SK-N-SH (cell line): Measurements from ENCODE around the gene MAMDC2. TPM values are rescaled to one million over a fixed set of nuclear protein-coding genes. Genes with fewer than 3 reads are reported as not detected.

Experiments used
- CTCF ChIA-PET: fragments of 300-600, 350-600 bp; formaldehyde crosslinking; extraction: SDS; loops from one replicate; lab custom pipeline; 2021; lab: Yijun Ruan, JAX
- POLR2A ChIA-PET: fragments of 350-600 bp; sonication (Branson Sonifier 250); formaldehyde crosslinking; extraction: SDS; loops from one replicate; lab custom pipeline; 2020; ENCODE audit warnings: antibody characterized with exemption, inconsistent platforms; lab: Yijun Ruan, JAX
- DNase-seq: peaks from one replicate; pipeline ENCODE4 v3.0.0; 2012
- H2AFZ ChIP-seq: fragments of 200-600 bp; sonication (generic); 2 replicates; pipeline ENCODE4 v1.8.1; 2016; ENCODE audit warnings: antibody characterized with exemption, mild to moderate bottlenecking, low read depth
- H3F3A ChIP-seq: fragments of 200-600 bp; sonication (generic); replicated peaks from 2 replicates; pipeline ENCODE3; 2016; ENCODE audit warnings: antibody characterized with exemption, mild to moderate bottlenecking; ENCODE audit not compliant: insufficient read depth
- H3K27ac ChIP-seq, 2 experiments: fragments of 200-500 bp in 1 of 2; fragments of 200-600 bp in 1 of 2; sonication (Bioruptor generic) in 1 of 2; sonication (generic), shearing (Covaris generic) in 1 of 2; 2 replicates each; pipeline versions ENCODE4 v1.5.1 to v1.6.1; 2014 to 2016; ENCODE audit warnings: low read depth in 2 of 2, inconsistent platforms in 1 of 2, low read length in 1 of 2, mild to moderate bottlenecking in 1 of 2, mixed read lengths in 1 of 2
- H3K27me3 ChIP-seq: fragments of 200-600 bp; sonication (generic), shearing (Covaris generic); 2 replicates; pipeline ENCODE4 v1.6.1; 2016; ENCODE audit warnings: mixed run types; ENCODE audit not compliant: insufficient read depth
- H3K36me3 ChIP-seq, 2 experiments: fragments of 200-500 bp in 1 of 2; fragments of 200-600 bp in 1 of 2; sonication (Bioruptor generic) in 1 of 2; sonication (generic) in 1 of 2; replicated peaks in 1 of 2; 2 replicates each; pipeline versions ENCODE3 to v1.5.1; 2014 to 2016; ENCODE audit warnings: low read length in 1 of 2, mild to moderate bottlenecking in 1 of 2; ENCODE audit not compliant: insufficient read depth in 2 of 2, control insufficient read depth in 1 of 2
- H3K4me1 ChIP-seq, 2 experiments: fragments of 200-500 bp in 1 of 2; fragments of 200-600 bp in 1 of 2; sonication (Bioruptor generic) in 1 of 2; sonication (generic), shearing (Covaris generic) in 1 of 2; 2 replicates each; pipeline versions ENCODE4 v1.5.1 to v1.6.1; 2014 to 2016; ENCODE audit warnings: low read depth in 1 of 2, low read length in 1 of 2, mixed run types in 1 of 2; ENCODE audit not compliant: insufficient read depth in 2 of 2, control insufficient read depth in 1 of 2
- H3K4me2 ChIP-seq: fragments of 200-600 bp; sonication (generic), shearing (Covaris generic); 2 replicates; pipeline ENCODE4 v1.6.1; 2017; ENCODE audit warnings: mixed run types
- H3K4me3 ChIP-seq, 2 experiments: fragments of 200-500 bp in 1 of 2; fragments of 200-600 bp in 1 of 2; sonication (Bioruptor generic) in 1 of 2; sonication (generic), shearing (Covaris generic) in 1 of 2; 2 replicates each; pipeline versions ENCODE4 v1.5.1 to v1.8.1; 2014 to 2016; ENCODE audit warnings: low read depth in 2 of 2, inconsistent platforms in 1 of 2, low read length in 1 of 2, mild to moderate bottlenecking in 1 of 2, mixed read lengths in 1 of 2, moderate library complexity in 1 of 2
- H3K79me2 ChIP-seq: fragments of 200-600 bp; sonication (generic); 2 replicates; pipeline ENCODE4 v1.8.1; 2017; ENCODE audit warnings: mild to moderate bottlenecking; ENCODE audit not compliant: insufficient read depth
- H3K9ac ChIP-seq: fragments of 200-600 bp; sonication (generic); 2 replicates; pipeline ENCODE4 v1.6.1; 2017; ENCODE audit warnings: mixed run types
- H3K9me2 ChIP-seq: fragments of 200-600 bp; sonication (generic); 2 replicates; pipeline ENCODE4 v1.6.1; 2017; ENCODE audit warnings: mixed run types
- H3K9me3 ChIP-seq: fragments of 200-600 bp; sonication (generic); 2 replicates; pipeline ENCODE4 v1.6.1; 2017; ENCODE audit warnings: mixed run types, mild to moderate bottlenecking, moderate library complexity
- H4K20me1 ChIP-seq: fragments of 200-600 bp; sonication (generic); 2 replicates; pipeline ENCODE4 v1.6.1; 2017; ENCODE audit warnings: mild to moderate bottlenecking, mixed run types; ENCODE audit not compliant: insufficient read depth
- EZH2phosphoT487 ChIP-seq: fragments of 200-600 bp; sonication (generic); IDR thresholded peaks from 2 replicates; pipeline ENCODE4 v1.6.1; 2017; ENCODE audit warnings: low read depth, mixed run types, mild to moderate bottlenecking, antibody characterized with exemption, moderate library complexity, borderline replicate concordance
- FOXJ3 ChIP-seq: sonication (generic); formaldehyde crosslinking; IDR thresholded peaks from 2 replicates; pipeline ENCODE4 v1.5.1; 2020; ENCODE audit warnings: mild to moderate bottlenecking, missing genetic modification reagents
- FOXM1 ChIP-seq: IDR thresholded peaks from 2 replicates; pipeline ENCODE4 v1.4.0; 2012; ENCODE audit warnings: low read depth, mild to moderate bottlenecking
- GATA2 ChIP-seq: sonication (generic); formaldehyde crosslinking; IDR thresholded peaks from 2 replicates; pipeline ENCODE4 v1.5.0; 2020; ENCODE audit warnings: mild to moderate bottlenecking, missing genetic modification reagents
- IRF3 ChIP-seq: fragments of 150-350 bp; IDR thresholded peaks from 2 replicates; pipeline ENCODE4 v1.6.1; 2016; ENCODE audit warnings: mild to moderate bottlenecking, low read depth, low read length
- JUND ChIP-seq: IDR thresholded peaks from 2 replicates; pipeline ENCODE4 v1.4.0; 2012
- MAX ChIP-seq: IDR thresholded peaks from 2 replicates; pipeline ENCODE4 v1.4.0; 2012; ENCODE audit warnings: low read depth
- MXI1 ChIP-seq: IDR thresholded peaks from 2 replicates; pipeline ENCODE4 v1.6.1; 2012; ENCODE audit warnings: mild to moderate bottlenecking, low read depth, low read length, improper control_type of control experiment
- NFIC ChIP-seq: IDR thresholded peaks from 2 replicates; pipeline ENCODE4 v1.4.0; 2012; ENCODE audit warnings: borderline replicate concordance
- NRF1 ChIP-seq: IDR thresholded peaks from 2 replicates; pipeline ENCODE4 v1.6.1; 2012; ENCODE audit warnings: low read depth, mild to moderate bottlenecking, low read length
- PBX3 ChIP-seq: IDR thresholded peaks from 2 replicates; pipeline ENCODE4; 2012
- POLR2AphosphoS5 ChIP-seq: IDR thresholded peaks from 2 replicates; pipeline ENCODE4 v1.6.1; 2012; ENCODE audit warnings: low read depth, low read length
- RAD21 ChIP-seq: IDR thresholded peaks from 2 replicates; pipeline ENCODE4 v1.6.1; 2012; ENCODE audit warnings: mild to moderate bottlenecking, low read length
- RFX5 ChIP-seq: IDR thresholded peaks from 2 replicates; pipeline ENCODE4 v1.6.1; 2012; ENCODE audit warnings: mild to moderate bottlenecking, improper control_type of control experiment, low read length
- TAF1 ChIP-seq: IDR thresholded peaks from 2 replicates; pipeline ENCODE4 v1.6.1; 2012; ENCODE audit warnings: low read depth, mild to moderate bottlenecking, low read length, moderate library complexity, borderline replicate concordance
- TCF12 ChIP-seq: IDR thresholded peaks from 2 replicates; pipeline ENCODE4 v1.4.0; 2012
- TEAD4 ChIP-seq: IDR thresholded peaks from 2 replicates; pipeline ENCODE4 v1.4.0; 2012; ENCODE audit warnings: mild to moderate bottlenecking, borderline replicate concordance; ENCODE audit not compliant: insufficient read depth
- USF1 ChIP-seq: IDR thresholded peaks from 2 replicates; pipeline ENCODE4 v1.4.0; 2012; ENCODE audit warnings: low read depth, borderline replicate concordance
- USF2 ChIP-seq: fragments of 150-350 bp; IDR thresholded peaks from 2 replicates; pipeline ENCODE4 v1.6.1; 2017; ENCODE audit warnings: antibody characterized with exemption, low read length, low read depth, borderline replicate concordance
- ZBTB33 ChIP-seq: IDR thresholded peaks from 2 replicates; pipeline ENCODE4 v1.4.0; 2012; ENCODE audit warnings: low read depth, borderline replicate concordance
- WGBS: methylation state at CpG from one replicate; pipeline ENCODE4 v1.1.6; 2017; ENCODE audit warnings: low lambda C conversion rate; 5-methylcytosine and 5-hydroxymethylcytosine counted together
- polyA plus RNA-seq, 3 experiments: library from polyadenylated mRNA; depleted of rRNA; stranded (reverse); fragments of >200 nt; gene quantifications; 2 replicates each; pipeline ENCODE4 v1.2.3, GENCODE V29; 2012

Gene MAMDC2
- polyA plus RNA-seq, 1 of the 3 experiments (the other 2 are of a cell fraction), result not detected

- ChIA-PET CTCF (interaction anchor here (0.8 to 1.7 kb wide), 2 partner anchors 19 to 37 kb away, joined by 3 read pairs; no protein-coding TSS in a partner anchor), POLR2A (no interaction called here)
- DNase-seq, result no peak
- no peak for TF ChIP-seq POLR2AphosphoS5
- no peak for TF ChIP-seq MAX
- TF ChIP-seq TAF1, result no peak
- no peak for TF ChIP-seq FOXJ3 (CRISPR knock-in tag)
- no peak for TF ChIP-seq FOXM1
- TF ChIP-seq PBX3, result no peak
- no peak for TF ChIP-seq MXI1
- TF ChIP-seq IRF3, result no peak
- TF ChIP-seq ZBTB33, result no peak
- TF ChIP-seq NRF1, result no peak
- TF ChIP-seq USF1, result no peak
- no peak for TF ChIP-seq EZH2phosphoT487
- TF ChIP-seq GATA2, result no peak
- no peak for TF ChIP-seq RFX5
- no peak for TF ChIP-seq TEAD4
- TF ChIP-seq TCF12, result no peak
- TF ChIP-seq RAD21, result no peak
- TF ChIP-seq NFIC, result no peak
- TF ChIP-seq JUND, result no peak
- no peak for TF ChIP-seq USF2
- H3F3A ChIP-seq, result no peaks in the 10 kb centered on the region
- no peak overlapping the region for H3K4me3 ChIP-seq
- no peaks in the 10 kb centered on the region for H3K4me1 ChIP-seq
- H3K9me2 ChIP-seq, result no peaks in the 10 kb centered on the region
- no peak overlapping the region for H2AFZ ChIP-seq
- H3K9me3 ChIP-seq, result no peaks in the 10 kb centered on the region
- no peaks in the 10 kb centered on the region for H3K36me3 ChIP-seq
- H3K27me3 ChIP-seq, result no peaks in the 10 kb centered on the region
- no peaks in the 10 kb centered on the region for H4K20me1 ChIP-seq
- WGBS, result 61% methylated on average over 2 of the region's 2 CpGs
- no peaks in the 10 kb centered on the region for H3K79me2 ChIP-seq
- H3K9ac ChIP-seq, result no peak overlapping the region
- no peak overlapping the region for H3K4me2 ChIP-seq
- no peak overlapping the region for H3K27ac ChIP-seq
Measured at GRCh38 chr9:70092190-70092589, 48.5 kb downstream of the MAMDC2 start.
